ENCODE measurements around the gene SIGLEC8.
"Not testable (repeated sequence)": the region's sequence is repeated elsewhere in the genome, so short reads cannot be mapped to it uniquely, and the experiment has no call there.

The SIGLEC8 gene

DNA sequence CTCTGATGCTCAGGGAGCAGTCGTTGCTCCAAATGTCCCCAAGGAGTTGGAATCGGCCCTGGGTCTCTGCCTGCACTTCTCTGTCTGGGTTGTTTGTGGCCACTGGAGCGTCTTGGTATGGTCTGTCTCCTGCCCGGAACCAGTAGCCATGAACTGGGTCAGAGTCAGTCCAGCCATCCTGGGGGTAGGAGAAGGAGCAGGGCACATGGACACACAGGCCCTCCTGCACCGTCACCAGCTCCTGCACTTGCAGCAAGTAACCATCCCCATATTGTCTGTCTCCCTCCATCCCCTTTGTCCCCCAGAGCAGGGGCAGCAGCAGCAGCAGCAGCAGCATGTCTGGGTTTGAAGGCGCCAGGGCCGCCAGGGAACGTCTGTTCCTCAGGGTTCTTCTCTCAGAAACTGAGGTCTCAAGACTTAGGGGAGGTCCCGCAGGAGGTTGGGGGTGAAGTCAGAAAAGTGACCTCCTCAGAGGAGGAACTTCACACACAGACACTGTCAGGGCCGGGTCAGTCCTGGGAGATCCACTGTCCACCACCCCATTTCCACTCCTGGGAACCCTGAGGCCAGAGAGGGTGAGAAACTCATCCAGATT lies at the start of gene SIGLEC8:
Gene SIGLEC8 (minus strand): TSS at position 404 of the 595 bp plus-strand sequence. CDS start 67 bp downstream, at position 337.
- no peak for DNase-seq

DNA sequence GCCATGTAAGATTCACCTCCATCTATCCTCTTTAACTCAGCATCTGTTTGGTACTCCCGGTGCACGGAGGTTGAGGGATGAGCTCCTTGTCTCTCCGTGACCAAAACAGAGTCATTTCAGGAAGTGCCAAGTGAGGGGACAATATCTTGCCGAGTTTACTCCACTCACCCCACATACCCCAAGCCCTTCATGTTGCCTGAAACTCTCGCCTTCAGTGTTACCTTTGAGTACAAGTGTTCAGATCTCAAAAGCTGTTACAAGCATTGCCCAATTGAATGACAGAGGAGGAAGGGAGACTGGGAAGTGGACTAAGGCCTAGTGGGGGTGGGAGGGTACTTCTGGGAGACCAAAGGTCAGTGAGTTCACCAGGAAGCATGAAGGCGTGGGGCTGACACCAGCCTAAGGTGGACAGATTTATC lies 49.4 kb upstream of the SIGLEC8 start:
- no peak for DNase-seq

DNA sequence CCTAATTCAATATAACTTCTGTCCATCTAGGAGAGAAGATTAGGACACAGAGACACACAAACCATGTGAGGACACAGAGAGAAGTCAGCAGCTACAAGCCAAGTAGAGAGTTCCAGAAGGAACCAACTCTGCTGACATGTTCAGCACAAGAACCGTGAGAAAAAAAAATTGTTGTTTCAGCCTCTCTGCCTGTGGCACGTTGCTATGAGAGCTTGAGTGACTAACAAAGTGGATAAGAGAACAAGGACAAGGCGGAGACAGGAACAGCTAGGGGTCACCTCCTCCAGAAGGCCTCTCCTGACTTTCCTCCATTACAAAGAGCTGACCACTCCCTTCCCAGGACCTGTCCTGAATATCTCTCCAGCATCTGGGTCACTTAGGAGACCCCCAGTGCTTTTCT lies 48.9 kb upstream of the SIGLEC8 start:
- DNase-seq: no peak

DNA sequence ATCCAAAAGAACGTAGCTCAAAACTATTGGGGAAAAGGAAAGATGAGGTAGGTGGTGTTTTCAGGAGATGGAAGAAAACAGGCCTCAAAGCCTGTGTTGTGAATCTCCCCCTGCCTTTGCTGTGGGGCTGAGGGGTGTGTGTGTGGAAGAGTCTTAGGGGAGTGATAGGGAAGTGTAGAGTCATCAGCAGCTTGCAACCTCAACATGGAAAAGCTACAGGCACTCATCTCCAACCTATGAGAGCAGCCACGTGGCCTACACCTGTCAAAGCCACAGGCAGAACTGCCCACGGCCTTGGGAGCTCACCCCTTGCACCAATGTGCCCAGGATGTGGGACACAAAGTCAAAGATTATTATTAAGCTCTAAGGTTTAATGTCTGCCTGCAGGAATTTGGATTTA lies 47.6 kb upstream of the SIGLEC8 start:
- no peak for DNase-seq

DNA sequence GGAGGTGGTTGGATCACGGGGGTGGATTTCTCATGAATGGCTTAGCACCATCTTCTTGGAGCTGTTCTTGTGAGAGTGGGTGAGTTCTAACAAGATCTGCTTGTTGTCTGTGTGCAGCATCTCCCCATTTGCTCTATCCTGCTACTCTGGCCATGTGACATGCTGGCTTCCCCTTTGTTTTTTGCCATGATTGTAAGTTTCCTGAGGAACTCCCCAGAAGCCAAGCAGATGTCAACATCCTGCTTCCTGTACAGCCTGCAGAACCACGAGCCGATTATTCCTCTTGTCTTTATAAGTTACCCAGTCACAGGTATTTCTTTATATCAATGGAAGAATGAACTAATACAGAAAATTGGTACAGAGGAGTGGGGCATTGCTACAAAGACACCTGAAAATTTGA lies 45.6 kb upstream of the SIGLEC8 start:
- DNase-seq: no peak

DNA sequence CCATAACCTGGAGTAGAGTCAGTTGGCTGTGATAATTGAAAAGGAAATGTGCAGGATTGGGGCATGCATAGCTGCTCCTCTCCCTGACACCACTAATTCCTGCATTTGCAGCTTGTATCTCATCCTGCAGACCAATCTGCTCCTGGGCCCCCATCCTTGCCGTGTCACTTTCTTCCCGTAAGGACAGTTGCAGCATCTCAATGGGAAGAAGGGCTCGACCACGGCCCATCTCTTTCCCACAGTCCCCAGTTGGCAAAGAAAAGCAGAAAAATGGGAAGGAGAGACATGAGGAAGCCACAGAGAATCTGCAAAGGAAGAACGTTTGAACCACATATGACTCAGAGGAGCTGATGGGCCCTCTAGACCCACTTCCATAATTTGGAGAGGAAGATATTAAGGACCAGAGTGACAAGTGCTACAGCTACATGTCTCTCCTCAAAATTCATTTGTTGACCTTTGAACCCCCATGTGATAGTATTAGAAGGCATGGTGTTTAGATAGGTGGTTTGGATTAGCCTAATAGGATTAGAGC lies 45.1 kb upstream of the SIGLEC8 start:
- DNase-seq: no peak

DNA sequence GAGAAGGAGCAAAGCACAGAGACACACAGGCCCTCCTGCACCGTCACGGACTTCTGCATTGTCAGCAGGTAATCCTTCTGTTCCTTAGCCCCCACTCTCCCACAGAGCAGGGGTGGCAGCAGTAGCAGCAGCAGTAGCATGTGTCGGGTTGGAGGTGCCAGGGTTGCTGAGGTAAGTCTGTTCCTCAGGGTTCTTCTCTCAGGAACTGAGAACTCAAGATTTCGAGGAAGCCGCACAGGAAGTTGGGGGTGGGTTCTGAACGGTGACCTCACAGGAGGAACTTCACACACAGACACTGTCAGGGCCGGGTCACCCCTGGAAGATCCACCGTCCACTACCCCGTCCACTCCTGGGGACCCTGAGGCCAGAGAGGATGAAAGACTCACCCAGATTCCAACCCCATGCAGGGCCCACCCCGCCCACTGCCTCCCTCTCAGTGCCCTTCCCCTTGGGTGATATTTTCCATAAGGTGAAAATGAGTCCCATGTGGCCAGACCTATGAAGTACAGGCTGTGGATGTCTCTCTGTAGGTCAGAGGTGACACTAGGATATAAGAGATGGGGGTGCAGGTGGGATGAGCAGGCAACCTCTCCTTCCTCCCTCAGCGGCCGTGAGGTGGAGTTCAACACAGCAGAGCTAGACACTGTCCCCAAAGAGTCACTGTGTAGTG lies 43.5 kb upstream of the SIGLEC8 start, which contains the start of gene SIGLEC12:
Gene SIGLEC12 (minus strand): TSS at position 207 of the 670 bp plus-strand sequence. CDS start 67 bp downstream, at position 140.
- DNase-seq: peak; percentile 47

DNA sequence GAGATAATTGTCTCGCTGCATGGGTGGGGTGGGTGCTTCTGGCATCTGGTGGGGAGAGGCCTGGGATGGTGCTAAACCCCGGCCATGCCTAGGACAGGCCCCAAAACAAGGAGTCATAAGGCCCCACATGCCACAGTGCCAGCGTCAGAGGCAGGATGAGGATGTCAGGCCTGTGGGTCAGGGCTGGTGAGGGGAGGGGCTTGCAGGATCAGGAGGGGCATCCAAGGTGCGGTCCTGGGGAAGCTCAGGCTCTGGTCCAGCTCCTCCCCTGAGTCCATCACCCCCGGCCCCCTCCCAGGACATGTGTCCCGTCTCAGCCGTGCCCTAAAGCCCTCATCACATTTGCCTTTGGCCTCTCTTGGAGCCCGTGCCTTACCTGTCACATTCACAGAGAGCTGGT lies 42.7 kb upstream of the SIGLEC8 start:
- DNase-seq: not testable (repeated sequence)

DNA sequence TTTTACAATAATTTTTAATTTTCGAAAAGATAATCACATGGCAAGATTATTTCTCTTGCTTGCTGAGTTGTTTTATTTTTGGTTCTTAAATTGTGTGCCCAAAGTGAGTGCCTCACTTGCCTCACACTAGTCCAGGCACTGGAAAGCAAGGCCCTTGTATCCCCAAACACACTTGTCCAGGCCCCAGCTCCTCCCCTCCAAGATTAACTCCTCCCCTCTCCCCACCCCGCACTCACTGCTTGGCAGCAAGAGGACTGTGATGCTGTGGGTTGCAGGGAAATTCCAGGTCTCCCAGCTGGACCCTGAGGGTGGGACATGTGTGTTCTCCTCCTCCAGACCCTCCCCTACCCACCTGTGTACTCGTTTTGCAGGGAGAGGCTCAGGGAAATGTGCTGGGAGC lies 39.4 kb upstream of the SIGLEC8 start:
- DNase-seq: no peak

DNA sequence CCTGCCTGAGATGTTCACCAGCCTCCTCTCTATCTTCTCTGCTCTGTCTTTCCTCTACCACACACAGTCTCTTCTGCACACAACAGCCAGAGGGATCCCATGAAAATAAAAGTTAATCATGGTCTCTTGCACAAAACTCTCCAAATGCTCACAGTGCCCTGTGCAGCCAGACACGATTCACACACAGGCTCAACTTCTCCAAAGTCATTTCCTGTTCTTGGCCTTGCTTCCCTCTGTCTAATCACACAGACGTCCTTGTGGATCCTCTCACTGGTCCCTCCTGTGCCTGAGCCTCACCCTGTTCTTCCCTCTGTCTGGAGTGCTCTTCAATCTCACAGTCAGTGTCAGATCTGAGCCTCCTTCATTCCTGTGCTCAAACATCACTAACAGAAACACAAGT lies 35.5 kb upstream of the SIGLEC8 start:
- no peak for DNase-seq

DNA sequence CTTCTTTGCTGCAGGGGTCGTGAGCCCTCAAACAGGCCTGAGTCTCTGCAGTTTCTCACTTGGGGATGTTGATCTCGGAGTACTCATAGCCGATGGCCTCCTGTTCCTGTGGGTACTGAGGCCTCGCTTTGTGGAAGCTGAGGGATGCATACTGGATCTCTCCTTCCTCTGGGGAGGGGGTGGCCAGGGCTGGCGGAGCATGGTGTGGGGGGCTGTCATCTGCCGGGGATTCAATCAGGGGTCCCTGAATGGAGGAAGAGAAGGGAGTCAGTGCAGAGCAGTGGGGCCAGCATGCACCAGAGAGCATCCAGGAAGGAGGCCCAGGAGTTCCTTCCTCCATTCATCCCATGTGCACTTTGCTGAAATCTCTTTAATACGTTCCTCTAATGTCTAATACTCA lies 33.3 kb upstream of the SIGLEC8 start:
- DNase-seq: no peak

DNA sequence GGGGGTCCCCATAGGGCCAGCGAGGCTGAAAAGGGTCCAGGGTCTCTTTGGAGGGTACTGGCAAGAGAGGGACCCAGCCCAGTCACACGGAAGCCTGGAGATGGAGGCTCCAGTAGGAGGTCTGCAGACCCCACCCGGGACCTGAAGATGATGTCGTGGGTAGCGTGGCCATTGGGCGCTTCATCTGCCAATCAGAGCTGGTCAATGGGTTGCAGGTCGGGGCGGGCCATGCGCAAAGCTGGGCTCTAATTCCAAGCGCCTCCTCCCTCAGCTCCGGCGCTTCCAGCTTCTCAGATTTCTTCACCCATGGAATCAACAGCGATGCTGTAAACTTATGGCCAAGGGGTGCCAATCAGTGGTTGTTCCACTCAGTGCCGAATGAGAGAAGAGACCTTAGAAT lies 32.4 kb upstream of the SIGLEC8 start:
- no peak for DNase-seq

DNA sequence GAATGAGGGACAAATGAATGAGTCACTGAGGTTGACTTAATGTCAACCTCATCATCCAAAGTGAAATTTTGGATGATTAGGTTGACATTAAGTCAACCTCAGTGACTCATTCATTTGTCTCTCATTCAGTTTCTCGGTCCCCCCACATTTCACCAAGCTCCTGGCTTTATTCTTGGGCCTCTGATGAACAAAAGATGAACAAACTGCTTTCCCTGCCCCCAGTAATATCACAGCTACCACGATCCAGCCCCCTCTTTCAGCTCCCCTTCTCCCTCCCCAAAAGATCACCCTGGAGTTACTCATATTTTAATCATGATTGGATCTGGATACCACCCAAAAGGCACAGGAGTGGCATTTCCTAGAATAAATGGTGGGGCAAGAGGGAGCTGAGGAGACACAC lies 30.9 kb upstream of the SIGLEC8 start:
- DNase-seq: peak; percentile 45

DNA sequence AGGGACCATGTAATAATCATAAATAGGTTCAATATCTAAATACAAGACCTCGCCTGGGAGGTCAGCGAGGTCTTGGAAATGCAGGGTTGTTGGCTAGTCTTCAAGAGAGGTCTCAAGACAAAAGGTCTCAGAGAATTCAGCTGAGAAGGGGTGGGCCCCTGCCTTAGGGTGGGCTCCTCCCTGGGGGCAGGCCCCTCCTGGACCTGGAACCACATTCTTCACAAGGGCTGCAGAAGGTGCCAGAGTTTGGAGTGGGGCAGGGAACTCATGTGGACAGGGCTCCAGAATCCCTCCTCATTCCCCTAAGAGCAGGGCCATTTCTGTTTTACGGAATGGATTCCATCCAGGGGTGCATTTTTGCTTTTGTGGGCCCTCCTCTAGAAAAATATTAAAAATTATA lies 30.2 kb upstream of the SIGLEC8 start:
- DNase-seq: no peak

DNA sequence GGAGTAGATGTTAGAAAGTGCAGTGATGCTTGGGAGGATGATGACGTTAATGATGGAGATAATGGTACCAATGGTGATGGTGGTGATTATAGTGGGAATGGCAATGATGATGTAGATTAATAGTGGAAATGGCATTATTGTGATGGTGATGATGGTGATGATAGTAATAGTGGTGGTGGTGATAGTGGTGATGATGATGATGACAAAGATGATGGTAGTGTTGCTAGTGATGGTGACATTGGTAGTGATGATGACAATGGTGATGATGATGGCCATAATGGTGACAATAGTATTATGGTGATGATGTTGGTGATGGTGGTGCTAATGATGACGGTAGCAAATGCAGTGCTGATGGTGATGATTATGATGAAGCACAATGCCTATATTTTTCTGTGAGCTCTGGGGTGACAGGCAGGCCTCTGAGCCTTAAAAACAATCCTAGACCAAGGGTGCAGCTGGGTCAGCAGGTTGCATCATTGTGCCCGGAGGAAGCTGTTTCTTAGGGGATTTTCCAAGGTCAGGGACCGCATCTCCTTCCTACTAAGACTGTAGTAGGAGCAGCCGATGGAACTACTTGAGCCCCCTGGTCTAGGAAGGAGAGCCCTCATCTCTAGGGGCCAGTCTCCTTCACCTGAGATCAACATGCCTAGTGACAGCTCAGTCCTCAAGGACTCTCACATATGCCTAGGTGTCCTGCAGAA lies 27.9 kb upstream of the SIGLEC8 start:
- DNase-seq: no peak

DNA sequence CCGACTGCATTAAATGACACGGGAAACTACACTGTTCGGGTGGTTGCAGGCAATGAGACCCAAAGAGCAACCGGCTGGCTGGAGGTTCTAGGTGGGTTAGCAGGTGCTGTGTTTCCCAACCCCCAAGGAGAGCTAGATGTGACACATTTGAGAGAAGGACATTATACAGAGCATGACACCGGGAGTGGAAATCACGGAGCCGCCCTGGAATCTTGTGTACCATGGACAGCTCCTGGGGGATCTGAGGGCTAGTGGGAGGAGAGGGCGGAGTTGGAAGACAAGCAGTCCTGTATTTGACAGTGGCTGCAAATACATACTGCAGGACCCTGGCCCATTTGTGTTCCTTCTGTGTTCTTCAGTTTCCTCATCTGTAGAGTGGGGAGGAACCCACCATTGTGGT lies 22.3 kb upstream of the SIGLEC8 start:
- peak; percentile 48 for DNase-seq

DNA sequence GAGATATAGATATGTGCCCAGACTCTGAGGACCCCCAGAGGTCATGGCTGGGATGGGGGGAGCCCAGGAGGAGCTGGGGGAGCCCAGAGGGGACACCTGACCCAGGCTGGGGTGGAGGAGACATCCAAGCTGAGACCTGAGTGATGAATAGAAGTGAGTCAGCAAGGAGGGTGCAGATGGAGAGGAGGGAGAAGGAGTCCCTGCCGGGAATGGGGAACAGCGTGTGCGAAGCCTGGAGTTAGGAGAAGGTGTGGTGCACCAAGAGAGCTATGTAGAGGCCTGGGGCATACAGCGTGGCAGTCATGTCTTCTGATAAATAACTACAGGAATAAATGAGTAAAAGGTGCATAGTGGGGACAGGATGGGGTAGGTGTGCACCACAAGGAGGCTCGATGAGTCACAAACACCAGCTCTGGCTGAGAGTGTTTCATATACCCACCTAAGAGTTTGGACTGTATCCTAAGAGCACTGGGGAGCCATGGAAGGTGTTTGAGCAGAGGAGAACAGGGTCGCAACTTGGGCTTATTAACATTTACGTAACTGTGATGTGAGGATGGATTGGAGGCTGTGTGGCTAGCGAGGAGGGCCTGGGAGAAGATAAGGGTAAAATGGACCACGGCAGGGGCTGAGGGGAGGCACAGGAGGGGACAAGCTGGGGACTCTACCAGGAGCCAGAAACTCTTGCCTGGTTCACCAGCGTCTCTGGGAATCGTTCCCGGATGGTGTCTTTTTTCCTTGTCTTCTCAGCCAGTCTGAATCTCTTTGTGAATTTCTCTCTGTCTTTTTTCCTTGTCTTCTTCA lies 21.5 kb upstream of the SIGLEC8 start:
- peak; percentile 61 for DNase-seq

DNA sequence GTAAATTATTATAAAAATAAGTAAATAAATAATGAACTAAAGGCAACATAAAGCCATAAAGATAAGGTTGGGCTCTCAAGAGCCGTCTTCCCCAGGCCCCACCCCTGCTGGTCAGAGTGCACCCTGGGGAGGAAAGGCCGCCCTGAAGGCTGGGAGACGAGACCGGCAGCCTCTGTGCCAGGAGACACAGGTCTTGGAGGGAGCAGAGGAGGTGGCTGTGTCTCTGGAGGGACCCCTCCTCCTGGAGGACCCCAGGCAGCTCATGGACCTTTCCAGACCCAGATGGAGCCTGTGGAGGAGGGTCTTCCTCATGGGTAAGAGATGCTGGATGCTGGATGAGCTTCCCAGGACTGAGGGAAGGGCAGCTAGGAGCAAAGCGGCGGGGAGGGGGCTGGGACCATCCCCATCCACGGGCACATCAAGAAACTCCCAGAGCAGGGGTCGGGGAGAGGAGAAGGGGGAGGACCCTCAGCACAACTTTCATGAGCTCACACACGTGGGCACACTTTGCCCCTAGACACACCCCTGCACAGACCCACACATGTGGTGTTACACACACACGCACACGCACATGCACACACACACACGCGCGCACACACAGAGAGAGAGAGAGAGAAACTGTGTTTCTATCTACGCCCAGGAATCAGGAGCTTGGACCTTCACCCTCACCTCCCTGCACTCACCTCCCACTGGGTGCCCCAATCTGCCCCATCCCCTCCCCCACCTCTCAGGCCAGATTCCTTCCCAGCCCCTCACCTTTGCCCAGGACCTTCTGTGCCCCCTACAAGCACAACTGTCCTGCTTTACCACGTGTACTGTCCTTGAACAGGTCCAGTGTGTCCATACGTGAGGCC lies 20.4 kb upstream of the SIGLEC8 start, which contains the start of gene CEACAM18:
Gene CEACAM18 (plus strand): TSS at position 159 of the 854 bp plus-strand sequence.
- DNase-seq: no peak

DNA sequence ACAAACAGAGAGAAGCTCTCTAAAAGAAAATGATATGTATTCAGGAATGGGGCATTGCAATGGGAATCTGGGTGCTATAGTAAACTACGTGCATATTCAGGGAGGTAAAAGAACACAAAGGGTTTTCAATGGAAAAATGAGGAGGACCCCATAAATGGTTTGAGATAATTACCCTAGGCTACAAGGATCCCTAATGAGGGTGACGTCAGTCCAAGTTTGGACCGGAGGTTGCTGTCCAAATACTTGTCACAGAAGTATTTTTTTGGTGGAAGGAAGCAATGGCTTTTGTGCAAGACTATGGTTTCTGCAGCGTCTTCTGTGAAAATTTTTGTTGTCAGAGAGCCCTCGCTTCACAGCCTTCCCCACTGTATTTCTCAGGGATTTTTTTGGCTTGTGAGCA lies 19.1 kb upstream of the SIGLEC8 start:
- DNase-seq: no peak

DNA sequence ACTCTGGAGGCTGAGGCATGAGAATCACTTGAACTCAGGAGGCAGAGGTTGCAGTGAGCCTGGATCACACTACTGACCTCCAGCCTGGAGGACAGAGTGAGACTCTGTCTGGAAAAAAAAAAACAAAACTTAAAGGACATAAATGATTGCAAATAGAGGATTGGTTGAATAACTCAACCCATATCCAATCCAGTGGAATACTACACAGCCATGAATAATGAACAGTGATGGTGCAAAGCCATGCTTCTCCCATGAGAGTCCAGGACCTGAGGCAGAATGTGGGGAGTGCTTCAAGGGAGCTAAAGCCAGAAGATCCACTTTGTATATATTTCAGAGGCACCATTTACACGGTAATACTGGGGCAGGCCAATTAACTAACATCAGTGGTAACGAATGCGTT lies 17.9 kb upstream of the SIGLEC8 start:
- no peak for DNase-seq

DNA sequence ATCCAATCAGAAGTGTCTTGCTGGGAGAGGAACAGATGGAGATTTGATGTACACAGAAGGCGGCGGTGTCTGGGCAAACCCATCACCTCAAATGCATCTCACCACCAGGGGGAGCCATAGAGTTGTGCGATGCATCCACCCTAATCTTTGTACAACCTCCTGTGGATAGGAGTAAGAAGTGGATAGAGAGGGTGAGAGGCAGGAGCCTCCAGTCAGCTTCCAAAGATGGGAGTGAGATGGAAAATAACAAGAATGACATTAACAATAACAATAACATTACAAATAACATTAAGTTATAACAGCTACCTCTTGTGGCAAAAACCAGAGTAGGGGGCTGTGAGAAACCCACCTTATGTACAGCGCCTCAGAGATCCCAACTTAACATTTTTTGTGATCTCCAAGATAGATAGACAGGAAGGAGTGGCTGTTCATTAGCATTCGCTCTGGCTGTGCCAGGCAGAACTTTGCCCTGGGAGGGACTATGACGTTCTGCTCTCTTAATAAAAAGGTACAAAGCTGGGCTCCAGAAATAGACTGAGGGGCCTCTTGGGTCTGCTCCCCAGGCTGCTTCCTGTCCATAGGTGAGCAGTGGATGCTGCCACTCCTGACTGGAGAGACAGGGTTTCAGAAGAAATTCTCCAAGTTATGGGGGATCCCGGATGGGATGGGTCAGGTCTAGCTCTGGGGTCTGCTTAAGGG lies 14.9 kb upstream of the SIGLEC8 start:
- DNase-seq: peak; percentile 94
